HG03064 (cell line): Measurements from ENCODE around the gene ILF2.

Experiments used
- ATAC-seq: cut with Tn5 transposase; IDR thresholded peaks from one replicate; pipeline ENCODE4 v1.9.1; 2021; ENCODE audit warnings: low read depth; ENCODE audit not compliant: unreplicated experiment

Gene ILF2

DNA sequence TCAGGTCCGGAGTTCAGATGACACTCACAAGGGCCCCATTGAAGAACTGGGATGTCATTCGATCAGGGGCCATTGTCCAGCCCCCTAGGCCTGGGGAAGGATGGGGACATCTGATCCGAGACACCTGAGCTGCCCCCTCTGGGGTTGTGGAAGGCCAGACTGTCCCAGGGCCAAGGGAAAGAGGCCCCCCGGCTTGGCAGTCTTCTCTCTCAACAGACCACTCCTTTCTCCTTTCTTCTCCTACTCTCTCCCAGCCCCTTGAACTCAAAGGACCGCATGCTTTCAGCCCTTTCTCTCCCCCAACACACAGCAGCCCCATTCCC, 41.5 kb downstream of the ILF2 start:
- ATAC-seq = no peak

DNA sequence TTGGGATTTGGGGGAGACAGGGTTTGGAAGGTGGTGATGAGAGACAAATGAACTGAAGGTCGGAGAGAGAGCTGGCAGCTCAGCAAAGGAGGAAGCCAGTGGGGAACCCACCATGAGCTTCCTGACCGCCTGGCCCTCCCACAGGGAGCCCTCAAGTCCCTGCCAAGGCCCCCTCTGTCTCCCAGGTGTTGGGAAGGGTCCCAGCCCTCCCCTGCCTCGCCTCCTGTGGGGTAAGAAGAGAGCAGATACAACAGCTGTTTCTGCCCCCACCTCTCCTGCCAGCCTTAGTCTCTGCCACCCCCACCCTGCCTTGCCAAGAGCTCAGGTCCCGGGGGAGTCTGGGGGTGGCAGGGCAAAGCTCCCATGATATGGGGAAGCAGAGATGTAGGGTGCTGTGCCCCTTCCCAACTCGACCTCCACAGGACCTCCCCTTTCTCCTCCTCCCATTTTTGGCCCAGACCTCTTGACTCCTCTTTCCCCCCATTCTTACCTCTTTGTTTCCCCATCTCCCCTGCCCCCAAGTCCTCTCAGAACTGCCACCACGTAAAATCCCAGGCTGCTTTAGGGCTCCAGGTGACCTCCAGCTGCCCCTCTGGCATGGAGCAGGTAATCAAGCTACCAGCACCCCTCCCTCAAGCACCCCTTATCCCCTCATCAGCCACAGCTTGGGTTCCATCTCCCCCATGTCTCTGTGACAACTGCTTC, 42.0 kb downstream of the ILF2 start:
- ATAC-seq = no peak

DNA sequence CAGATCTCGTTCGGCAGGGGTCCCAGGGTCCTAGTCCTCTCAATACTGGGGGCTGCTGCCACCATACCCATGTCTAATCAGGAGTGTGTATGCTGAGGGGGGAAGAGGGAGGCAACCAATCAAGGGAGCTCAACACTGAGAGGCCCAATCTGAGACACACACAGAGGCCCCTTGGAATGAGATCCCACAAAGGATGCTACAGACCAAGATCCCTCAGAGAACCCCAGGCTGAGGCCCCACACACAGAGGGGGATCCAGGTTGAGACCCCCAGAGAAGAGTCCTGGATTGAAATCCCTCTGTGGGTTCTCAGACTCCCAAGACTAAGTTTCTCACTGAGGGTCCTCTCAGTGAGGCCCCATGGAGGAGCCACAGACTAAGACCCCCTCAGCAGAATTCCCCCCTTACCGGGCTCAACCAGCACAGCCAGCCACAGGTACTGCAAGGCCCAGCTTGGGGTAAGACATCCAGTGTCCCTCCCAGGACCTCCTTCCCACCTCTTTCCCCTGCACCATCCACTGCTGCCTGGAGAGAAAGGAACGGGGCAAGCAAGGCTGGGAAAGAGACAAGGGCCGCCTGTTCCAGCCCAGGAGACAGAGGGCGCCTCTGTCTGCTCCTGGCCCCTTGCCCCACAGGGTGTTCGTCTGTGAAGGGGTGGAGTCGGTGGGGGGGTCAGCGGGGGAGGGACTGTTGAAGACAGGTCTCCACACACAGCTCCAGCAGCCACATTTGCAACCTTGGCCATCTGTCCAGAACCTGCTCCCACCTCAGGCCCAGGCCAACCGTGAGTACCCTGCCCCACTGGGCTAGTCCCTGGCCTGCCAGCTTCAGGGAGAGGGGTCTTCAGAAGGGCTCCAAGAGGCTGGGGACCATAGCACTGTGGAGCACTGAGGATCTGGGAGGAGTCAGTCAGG, 42.8 kb downstream of the ILF2 start, which contains the start of gene S100A1:
TSS of gene S100A1 (plus strand) at position 720 of the 912 bp plus-strand sequence. CDS start 2,088 bp downstream, outside the sequence.
- no peak for ATAC-seq

DNA sequence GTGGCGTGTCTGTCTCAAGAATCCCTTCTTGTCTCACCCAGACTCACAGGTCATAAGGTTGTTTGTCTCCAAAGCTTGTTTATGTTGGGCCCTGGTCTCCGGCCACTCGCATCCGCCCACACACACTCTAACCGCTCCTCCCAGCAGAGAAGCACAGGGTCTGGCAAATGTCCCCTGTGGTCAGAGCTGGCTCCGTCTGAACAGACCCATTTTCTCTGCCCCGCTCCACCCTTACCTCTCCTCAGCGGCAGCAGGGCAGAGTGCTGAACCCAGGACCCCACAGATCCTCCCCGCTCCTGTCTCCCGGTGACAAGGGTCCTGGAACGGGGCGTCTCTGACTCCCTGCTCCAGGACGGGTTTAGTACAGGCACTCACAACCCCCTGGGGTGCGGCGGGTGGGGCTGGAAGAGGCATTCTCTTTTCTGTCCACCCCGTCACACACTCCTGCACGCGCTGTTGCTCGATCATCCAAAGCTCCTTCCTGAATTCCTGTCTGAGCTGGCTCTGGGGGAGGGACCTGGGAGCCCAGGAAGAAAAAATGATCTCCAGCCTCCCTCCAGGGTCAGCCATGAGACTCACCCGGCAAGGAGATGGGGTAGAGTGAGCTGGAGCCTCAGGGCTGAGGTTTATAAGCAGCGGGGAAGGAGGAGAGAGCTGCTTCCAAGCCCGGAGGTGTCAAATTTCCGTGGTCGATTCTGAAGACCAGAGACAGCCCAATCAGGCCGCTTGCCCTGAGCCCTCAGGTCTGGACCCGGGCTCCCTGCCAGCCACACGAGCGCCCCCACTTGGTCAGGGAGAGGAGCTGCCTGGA, 43.7 kb downstream of the ILF2 start, which contains the start of gene S100A13:
TSS of gene S100A13 (minus strand) at position 602 of the 811 bp plus-strand sequence. CDS start 1,033 bp downstream, outside the sequence.
- no peak for ATAC-seq

DNA sequence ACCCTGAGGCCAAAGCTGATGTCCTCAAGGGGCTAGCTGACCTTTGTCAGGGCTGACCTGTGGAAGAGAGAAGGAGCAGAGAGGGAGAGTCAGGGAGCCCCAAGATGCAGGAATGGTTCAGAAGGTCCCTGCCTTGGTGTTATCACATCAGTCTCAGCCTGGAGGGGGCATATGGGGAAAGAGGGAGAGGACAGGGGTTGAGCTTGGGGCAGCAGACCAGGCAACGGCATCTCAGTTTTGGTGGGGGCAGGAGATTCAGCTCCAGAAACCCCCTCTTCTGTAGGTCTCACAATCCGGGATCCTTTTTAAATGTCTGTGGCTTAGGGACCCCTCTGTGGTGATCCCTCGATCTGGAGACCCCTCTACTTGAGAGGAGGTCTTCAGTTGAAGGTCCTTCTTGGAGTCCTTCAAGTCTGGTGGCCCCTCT, 44.3 kb downstream of the ILF2 start:
- ATAC-seq = no peak

DNA sequence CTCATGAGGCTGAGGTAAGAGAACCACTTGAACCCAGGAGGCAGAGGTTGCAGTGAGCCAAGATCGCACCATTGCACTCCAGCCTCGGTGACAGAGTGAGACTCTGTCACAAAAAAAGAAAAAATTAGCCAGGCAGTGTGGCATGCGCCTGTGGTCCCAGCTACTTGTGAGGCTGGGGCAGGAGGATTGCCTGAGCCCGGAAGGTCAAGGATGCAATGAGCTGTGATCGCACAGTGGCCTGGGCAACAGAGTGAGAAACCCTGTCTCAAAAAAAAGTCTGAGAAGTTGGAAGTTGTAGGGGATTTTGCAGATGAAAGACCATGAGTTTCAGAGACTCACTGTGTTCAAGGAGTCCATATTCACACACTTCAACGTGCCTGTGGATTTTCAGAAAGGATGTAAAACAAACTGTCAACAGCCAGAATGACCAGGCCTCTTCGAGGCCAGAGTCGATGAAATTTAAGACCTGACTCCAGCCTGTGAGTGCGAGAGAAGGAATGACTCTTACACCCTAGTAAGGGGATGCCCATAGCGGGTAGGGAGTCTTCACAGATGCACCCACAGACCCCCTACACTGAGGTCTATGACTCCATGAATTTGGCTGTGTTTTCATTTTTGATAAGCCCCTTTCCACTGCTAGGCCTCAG, 45.7 kb downstream of the ILF2 start:
- no peak for ATAC-seq

DNA sequence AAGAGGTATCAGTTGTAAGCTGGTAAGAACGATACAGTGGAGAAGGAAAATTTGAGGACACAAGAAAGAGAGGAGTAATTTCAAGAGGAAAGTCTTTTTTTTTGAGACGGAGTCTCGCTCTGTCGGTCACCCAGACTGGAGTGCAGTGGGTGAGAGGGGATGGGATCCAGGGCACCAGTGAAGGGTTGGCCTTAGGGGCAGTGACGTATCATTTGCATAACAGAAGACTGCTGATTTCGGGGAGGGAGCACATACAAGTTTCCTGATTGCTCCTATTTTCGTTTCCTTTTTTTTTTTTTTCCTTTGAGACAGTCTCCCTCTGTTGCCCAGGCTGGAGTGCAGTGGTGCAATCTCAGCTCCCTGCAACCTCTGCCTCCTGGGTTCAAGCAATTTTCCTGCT, 47.7 kb downstream of the ILF2 start:
- ATAC-seq = no peak

DNA sequence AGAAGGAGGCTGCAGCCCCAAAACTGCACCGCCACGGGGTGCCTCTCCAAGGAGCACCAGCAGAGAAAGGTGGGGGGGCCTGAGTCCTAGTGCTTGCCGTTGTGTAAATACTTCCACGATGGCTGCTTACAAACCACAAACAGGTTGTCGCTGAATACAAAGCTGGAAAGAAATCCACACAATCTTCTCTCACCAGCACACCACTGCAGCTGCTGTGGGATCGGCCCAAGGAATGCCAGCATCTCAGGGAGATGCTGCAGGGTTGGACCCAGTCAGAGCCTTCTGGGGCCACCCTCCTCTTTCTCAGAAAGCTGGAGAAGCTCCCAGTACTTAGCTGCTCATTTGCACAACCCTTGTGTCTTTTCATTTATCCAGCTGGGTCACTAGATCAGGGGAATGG, 51.6 kb downstream of the ILF2 start:
- no peak for ATAC-seq

DNA sequence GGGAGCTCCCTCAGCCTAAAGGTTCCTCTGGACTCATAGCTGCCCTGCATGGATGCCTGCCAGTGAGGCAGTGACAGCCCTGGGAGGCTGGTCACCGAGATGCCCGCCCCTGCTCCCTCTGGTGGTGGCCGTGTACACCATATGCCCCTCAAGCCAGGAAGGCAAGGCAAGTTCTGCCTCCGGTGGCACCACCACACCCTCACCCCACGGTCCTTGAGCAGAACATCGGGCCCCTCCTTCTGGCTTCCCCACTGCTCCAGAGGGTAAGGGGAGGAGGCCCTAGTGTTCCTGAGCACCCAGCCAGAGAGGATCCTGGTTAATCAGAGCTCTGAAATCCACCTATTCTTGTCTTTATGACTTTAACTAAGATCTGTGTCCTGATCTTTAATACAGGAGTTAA, 53.1 kb downstream of the ILF2 start:
- ATAC-seq = no peak

DNA sequence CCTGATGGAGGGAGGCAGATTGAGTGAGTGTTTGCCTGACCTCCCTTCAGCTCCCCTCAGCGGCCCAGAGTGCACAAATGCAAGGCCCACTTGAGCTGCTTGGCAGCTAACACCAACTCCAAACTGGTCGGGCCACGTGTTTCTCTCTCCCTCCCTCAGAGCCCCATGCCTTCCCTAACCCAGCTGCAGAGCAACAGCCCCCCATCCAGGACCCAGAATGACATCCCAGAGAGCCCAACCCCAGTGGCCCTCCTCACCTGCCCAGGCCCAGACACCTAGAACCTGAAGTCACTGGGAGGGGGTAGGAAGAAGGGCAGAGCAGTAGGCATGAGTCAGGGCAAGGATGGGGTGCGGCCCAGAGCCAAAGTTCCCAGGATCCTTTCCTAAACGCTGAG, 53.9 kb downstream of the ILF2 start:
- ATAC-seq = no peak

DNA sequence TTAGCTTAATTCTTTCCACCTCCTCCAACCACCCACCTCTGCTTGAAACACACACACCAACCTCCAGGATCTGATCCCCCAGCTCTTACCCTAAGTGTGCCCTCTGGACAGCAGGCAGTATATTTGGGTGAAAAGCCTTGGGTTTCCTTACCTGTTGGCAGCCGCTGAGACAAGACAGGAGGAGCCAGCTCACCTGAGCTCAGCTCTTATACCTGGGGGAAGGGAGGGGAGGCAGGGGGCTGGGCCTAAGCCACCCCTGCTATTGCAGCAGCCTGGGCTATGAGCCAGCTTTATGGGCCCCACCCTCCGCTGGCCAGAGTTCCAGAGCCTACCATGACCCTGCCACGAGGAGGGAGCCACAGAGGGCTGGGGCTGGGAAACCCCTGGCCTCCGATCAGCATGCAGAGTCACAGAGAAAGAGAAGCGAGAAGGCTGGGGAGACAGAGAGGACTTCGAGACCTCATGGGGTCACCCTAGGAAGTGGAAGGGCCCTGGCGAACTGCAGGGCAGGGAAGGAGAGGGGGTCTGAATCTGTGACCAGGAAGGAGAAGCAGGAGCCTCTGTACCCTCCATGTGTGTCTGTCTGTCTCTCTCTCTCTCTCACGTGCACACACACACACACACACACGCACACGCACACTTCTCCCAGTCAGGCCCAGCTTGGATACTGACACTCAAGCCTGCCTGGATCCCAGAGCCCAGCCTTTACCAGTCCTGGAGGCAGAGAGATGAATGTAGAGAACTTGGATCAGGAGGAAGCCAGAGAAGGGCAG, 54.5 kb downstream of the ILF2 start, which contains the start of gene S100A14:
TSS of gene S100A14 (minus strand) at position 182 of the 773 bp plus-strand sequence. CDS start 467 bp downstream, outside the sequence.
- ATAC-seq = no peak

DNA sequence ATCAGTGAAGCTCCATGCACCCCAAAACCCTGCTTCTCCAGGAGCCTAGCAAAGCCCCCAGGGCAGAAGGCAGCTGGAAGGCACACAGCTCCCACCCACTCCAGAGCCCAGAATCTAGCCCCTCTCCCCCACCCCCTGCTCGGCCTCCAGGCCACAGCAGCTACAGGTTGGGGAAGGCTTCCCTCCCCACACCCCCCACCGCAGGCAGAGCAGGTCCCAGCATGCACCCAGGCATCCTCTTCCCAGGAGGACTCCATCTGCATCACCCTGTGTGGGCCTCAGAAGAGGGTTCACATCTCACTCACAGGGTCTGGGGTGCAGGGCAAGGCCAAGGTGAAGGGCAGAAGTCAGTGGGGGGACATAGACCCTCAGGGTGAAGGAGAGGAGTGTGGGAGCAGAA, 55.4 kb downstream of the ILF2 start:
- no peak for ATAC-seq

DNA sequence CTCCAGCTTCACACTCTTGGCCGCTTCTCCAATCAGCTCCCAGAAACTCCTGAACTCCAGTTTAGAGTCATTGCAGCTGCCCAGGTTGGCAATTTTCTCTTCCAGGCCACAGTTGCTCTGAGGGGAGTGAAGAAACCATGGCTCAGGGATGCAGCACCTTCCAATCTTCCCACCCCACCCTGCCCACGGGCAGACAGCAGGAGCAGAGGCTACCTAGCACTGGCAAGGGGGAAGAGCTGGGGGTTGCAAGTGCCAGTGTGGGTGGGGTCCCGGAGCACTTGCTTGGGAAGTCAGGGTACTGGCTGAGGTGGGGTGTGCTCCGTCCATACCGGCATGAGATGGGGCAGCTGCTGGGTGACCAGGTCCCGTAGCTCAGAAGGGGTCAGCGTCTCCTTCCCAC, 55.9 kb downstream of the ILF2 start:
- no peak for ATAC-seq

DNA sequence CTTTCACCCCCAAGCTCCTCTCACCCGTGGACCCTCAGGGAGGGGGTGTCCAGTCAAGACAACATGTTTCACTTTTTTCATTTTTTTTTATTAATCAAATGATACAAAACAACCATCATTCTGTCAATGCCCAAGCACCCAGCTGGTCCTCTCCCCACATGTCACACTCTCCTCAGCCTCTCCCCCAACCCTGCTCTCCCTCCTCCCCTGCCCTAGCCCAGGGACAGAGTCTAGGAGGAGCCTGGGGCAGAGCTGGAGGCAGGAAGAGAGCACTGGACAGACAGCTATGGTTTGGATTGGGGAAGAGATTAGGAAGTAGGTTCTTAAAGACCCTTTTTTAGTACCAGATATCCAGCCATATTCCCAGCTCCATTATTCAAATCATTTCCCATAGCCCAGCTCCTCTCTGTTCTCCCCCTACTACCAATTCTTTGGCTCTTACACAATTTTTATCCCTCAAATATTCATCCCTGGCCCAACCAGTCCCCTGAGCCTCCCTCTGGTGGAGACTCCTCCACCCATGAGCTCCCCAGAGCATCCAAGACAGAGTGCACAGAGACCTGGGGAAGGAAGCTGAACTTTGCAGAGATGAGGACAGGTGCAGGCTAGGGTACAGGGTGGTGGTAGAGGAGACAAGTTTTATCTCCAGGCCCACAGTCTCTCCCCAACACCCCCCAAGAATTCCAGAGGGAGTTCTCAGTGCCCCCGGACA, 56.4 kb downstream of the ILF2 start:
- ATAC-seq = no peak

DNA sequence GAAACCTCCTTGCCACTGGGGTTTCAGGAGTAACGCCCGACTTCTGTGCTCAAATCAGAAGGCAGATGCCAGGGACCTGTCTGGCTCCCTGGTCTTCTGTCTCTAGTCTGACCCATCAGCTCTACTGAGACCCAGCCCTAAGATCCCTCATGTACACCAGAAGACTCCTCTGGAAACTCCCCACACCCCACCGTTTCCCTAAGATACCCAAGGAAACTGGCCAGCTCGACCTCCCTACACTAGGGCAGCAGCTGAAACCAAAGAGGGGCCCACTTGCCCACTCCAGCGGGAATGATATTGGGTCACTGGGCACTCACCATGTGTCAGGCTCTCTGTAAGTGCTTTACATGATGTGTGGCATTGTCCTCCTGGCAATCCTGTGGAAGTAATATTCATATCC, 57.4 kb downstream of the ILF2 start:
- ATAC-seq = no peak

DNA sequence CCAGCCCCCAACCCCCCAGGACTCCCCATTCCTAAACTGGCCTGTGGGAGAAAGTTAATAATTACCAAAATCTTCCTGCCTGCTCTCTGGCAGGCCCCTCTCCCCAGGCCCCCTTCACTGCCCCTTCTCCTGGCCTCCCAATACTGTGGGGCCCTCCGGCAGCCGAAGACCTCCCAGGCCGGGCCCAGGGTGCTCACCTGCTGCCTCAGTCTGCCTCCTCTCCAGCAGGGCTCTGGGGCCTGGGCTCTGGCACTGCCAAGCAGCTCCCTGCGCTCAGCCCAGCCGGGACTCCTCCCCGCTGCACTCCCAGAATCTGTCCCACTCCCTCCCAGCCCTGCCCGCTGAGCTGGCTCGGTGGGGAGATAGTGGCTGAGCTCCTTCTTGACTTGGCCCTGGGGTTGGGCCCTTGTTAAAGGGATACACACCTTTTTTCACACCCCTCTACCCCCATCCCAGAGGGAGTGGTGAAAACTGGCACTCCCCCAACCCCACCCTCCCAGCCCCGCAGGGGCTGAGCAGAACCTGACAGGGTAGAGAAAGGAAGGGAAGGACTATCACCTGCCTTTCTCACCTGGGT, 58.0 kb downstream of the ILF2 start, which contains the start of gene S100A16:
TSS of gene S100A16 (minus strand) at position 383 of the 577 bp plus-strand sequence. CDS start 4,986 bp downstream, outside the sequence.
- no peak for ATAC-seq

DNA sequence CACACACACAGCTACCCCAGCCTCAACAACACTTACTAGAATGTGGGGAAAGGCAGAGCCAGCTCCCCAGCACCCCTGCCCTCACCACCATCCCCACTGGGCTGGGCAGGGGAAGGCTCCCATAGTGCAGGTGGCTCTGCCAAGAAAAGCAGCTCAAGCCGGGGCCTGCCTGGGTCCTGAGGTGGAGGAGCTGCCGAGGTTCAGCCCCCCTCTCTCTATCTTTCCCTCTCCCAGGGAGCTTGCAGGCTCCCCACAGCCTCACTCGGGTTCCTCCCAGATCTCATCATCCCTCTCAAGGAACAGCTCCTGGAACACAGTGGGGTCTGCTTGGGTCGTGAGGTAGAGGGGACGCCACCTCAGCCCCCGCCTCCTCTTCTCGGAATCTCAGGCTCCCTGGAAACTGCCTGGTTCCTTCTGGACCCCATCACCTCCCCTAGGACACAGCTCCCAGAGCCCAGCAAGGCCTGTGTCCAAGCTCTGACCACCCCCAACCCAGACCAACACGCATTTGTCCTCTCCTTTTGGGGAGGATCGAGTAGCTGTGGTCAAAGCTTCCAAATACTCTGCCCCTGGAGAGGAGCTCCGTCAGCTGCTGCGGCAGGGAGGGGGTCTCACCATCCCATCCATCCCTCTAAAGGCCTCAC, 58.6 kb downstream of the ILF2 start:
- ATAC-seq = no peak
